ENCODE measurements around the gene SECTM1. TPM values are rescaled to one million over a fixed set of nuclear protein-coding genes. Genes with fewer than 3 reads are reported as not detected.
A peak's percentile ranks its signal among the peaks of the same experiment; 100 is the strongest.

The SECTM1 gene
- total and polyA plus RNA-seq, 9 of the 15 experiments (the other 6 are each of a cell fraction or from before 2014, with no cell fraction given) = 0.11 to 0.46 (median 0.18) TPM; not detected in 6

GRCh38 chr17:82327289-82327688 is 6.3 kb downstream of the SECTM1 start:
- Histone ChIP-seq H3K9me1 (ENCODE audit: control insufficient read depth, insufficient read depth, low read length) (no peaks in the 10 kb centered on the region), H3K27ac (ENCODE audit: extremely low read depth, low read depth, low read length) (no peak overlapping the region), H3K27me3 (ENCODE audit: control insufficient read depth in 2 of 2, insufficient read depth in 2 of 2, low read length in 2 of 2) (no peaks in the 10 kb centered on the region), H3K79me2 (ENCODE audit: control insufficient read depth, insufficient read depth, low read length) (peaks cover under 1% of the 10 kb centered on the region; the same call in 1 of the 3 replicates), H4K20me1 (replicated peaks; ENCODE audit: control insufficient read depth, insufficient read depth, low read length) (no peaks in the 10 kb centered on the region), H3K4me1 (replicated peaks in 1 of 2; ENCODE audit: control insufficient read depth in 2 of 2, insufficient read depth in 2 of 2, low read length in 2 of 2) (peaks cover 42 to 97% of the 10 kb centered on the region in 2 experiments), H3K9ac (ENCODE audit: insufficient read depth in 1 of 2, low read depth in 2 of 2, low read length in 2 of 2) (peak overlapping the region in 1 of 2 experiments; percentile 72; a peak in 2 of 4 replicates), H3K9me3 (replicated peaks; ENCODE audit: control insufficient read depth, insufficient read depth, low read depth, low read length) (no peaks in the 10 kb centered on the region), H3K36me3 (ENCODE audit: control insufficient read depth, insufficient read depth, low read length) (no peaks in the 10 kb centered on the region), H3K4me3 (no peak overlapping the region), H2AFZ (ENCODE audit: low read depth, low read length) (peak overlapping the region; percentile 44; the same call in 1 of the 2 replicates), H3K4me2 (ENCODE audit: insufficient read depth, low read length) (no peak overlapping the region)
- no TSS peak for BruUV-seq (replicated peaks)
- DNase-seq (ENCODE audit: extremely low read depth in 1 of 4, low spot score in 3 of 4) = no peak
- POLR2A ChIA-PET = interaction anchor here (0.6 kb wide), 1 partner anchor 12 kb away, joined by 3 read pairs; no protein-coding TSS in a partner anchor
- in situ Hi-C loops (cut with MboI) (no loop called here), intact Hi-C loops (cut with micrococcal nuclease) (no loop called here)
- CTCF ChIA-PET (ENCODE audit: low intra/inter-chr PET ratio) = no interaction called here
- FAIRE-seq = no peak
- no peak for ATAC-seq
- 26% methylated on average over 12 of the region's 15 CpGs for WGBS (ENCODE audit: insufficient coverage, low coverage, missing lambda C conversion rate)
- TF ChIP-seq ZZZ3 (IDR thresholded peaks at IDR 0.05) (no peak), POLR2H (tag; IDR thresholded peaks at IDR 0.05; ENCODE audit: low read depth) (no peak), MED1 (CRISPR knock-in tag; IDR thresholded peaks at IDR 0.05; ENCODE audit: borderline replicate concordance) (no peak), ZNF766 (CRISPR knock-in tag; conservative IDR thresholded peaks at IDR 0.05) (no peak), PTRF (tag; IDR thresholded peaks at IDR 0.05) (no peak), HMG20B (CRISPR knock-in tag; IDR thresholded peaks at IDR 0.05) (no peak), ZBTB7A (IDR thresholded peaks at IDR 0.05; ENCODE audit: borderline replicate concordance, control insufficient read depth, low read depth, low read length) (peak; percentile 50; the same call in 1 of the 2 replicates), PRPF4 (IDR thresholded peaks at IDR 0.05; ENCODE audit: insufficient read depth, low read depth, low read length, poor library complexity, severe bottlenecking) (no peak), ZNF696 (CRISPR knock-in tag; conservative IDR thresholded peaks at IDR 0.05) (no peak), TCF15 (CRISPR knock-in tag; IDR thresholded peaks at IDR 0.05) (no peak), PHB (CRISPR knock-in tag; IDR thresholded peaks at IDR 0.05) (no peak), CHCHD3 (CRISPR knock-in tag; IDR thresholded peaks at IDR 0.05) (no peak), HES1 (IDR thresholded peaks at IDR 0.05; ENCODE audit: low read depth) (no peak), ZNF707 (CRISPR knock-in tag; conservative IDR thresholded peaks at IDR 0.05) (no peak), PCBP1 (IDR thresholded peaks at IDR 0.05; ENCODE audit: low read depth, low read length, poor library complexity, severe bottlenecking) (no peak)
- TF ChIP-seq, protein P1, sequence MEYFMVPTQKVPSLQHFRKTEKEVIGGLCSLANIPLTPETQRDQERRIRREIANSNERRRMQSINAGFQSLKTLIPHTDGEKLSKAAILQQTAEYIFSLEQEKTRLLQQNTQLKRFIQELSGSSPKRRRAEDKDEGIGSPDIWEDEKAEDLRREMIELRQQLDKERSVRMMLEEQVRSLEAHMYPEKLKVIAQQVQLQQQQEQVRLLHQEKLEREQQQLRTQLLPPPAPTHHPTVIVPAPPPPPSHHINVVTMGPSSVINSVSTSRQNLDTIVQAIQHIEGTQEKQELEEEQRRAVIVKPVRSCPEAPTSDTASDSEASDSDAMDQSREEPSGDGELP (CRISPR knock-in tag; IDR thresholded peaks at IDR 0.05; ENCODE audit: borderline replicate concordance) = 0 out of 2 replicates have a peak, but pooled peaks have one; percentile 16
- TF ChIP-seq, protein P2, sequence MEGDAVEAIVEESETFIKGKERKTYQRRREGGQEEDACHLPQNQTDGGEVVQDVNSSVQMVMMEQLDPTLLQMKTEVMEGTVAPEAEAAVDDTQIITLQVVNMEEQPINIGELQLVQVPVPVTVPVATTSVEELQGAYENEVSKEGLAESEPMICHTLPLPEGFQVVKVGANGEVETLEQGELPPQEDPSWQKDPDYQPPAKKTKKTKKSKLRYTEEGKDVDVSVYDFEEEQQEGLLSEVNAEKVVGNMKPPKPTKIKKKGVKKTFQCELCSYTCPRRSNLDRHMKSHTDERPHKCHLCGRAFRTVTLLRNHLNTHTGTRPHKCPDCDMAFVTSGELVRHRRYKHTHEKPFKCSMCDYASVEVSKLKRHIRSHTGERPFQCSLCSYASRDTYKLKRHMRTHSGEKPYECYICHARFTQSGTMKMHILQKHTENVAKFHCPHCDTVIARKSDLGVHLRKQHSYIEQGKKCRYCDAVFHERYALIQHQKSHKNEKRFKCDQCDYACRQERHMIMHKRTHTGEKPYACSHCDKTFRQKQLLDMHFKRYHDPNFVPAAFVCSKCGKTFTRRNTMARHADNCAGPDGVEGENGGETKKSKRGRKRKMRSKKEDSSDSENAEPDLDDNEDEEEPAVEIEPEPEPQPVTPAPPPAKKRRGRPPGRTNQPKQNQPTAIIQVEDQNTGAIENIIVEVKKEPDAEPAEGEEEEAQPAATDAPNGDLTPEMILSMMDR (IDR thresholded peaks at IDR 0.05 in 2 of 3, conservative IDR thresholded peaks at IDR 0.05 in 1 of 3; ENCODE audit: insufficient read depth in 2 of 3, low read depth in 1 of 3, low read length in 3 of 3) = 0 out of 6 replicates have a peak, but pooled peaks of 1 of the 3 experiments have one; percentile 3
- TF ChIP-seq, protein P3, sequence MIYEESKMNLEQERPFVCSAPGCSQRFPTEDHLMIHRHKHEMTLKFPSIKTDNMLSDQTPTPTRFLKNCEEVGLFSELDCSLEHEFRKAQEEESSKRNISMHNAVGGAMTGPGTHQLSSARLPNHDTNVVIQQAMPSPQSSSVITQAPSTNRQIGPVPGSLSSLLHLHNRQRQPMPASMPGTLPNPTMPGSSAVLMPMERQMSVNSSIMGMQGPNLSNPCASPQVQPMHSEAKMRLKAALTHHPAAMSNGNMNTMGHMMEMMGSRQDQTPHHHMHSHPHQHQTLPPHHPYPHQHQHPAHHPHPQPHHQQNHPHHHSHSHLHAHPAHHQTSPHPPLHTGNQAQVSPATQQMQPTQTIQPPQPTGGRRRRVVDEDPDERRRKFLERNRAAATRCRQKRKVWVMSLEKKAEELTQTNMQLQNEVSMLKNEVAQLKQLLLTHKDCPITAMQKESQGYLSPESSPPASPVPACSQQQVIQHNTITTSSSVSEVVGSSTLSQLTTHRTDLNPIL (CRISPR knock-in tag; IDR thresholded peaks at IDR 0.05) = no peak
